Hepatocyte (in vitro differentiated cells): ENCODE data around the gene FMOD. TPM values are rescaled to one million over a fixed set of nuclear protein-coding genes. Genes with fewer than 3 reads are reported as not detected.

Experiments
- DNase-seq: peaks from one replicate; pipeline ENCODE4 v3.0.0-alpha.2; 2016; ENCODE audit warnings: low spot score
- H2AFZ ChIP-seq: fragments of 200-600 bp; sonication (generic); 2 replicates; pipeline ENCODE4 v1.6.0; 2016; ENCODE audit warnings: antibody characterized with exemption, mild to moderate bottlenecking
- H3K27ac ChIP-seq: fragments of 200-600 bp; sonication (generic); 2 replicates; pipeline ENCODE4 v1.5.1; 2016; ENCODE audit warnings: mild to moderate bottlenecking
- H3K27me3 ChIP-seq: fragments of 200-600 bp; sonication (generic); 2 replicates; pipeline ENCODE4 v1.6.1; 2016
- H3K36me3 ChIP-seq: fragments of 200-600 bp; sonication (generic); replicated peaks from 2 replicates; pipeline ENCODE4 v1.5.1; 2016; ENCODE audit warnings: low read depth; ENCODE audit not compliant: insufficient read depth
- H3K4me1 ChIP-seq: fragments of 200-600 bp; sonication (generic); 2 replicates; pipeline ENCODE4 v1.5.1; 2016; ENCODE audit warnings: mild to moderate bottlenecking, moderate library complexity; ENCODE audit not compliant: insufficient read depth
- H3K4me2 ChIP-seq: fragments of 200-600 bp; sonication (generic); 2 replicates; pipeline ENCODE4 v1.6.0; 2016
- H3K4me3 ChIP-seq: fragments of 200-600 bp; sonication (generic); 2 replicates; pipeline ENCODE4 v1.5.1; 2016; ENCODE audit warnings: mild to moderate bottlenecking
- H3K79me2 ChIP-seq: fragments of 200-600 bp; sonication (generic); 2 replicates; pipeline ENCODE4 v1.6.0; 2017; ENCODE audit warnings: mild to moderate bottlenecking
- H3K9me2 ChIP-seq: fragments of 200-600 bp; sonication (generic); replicated peaks from 2 replicates; pipeline ENCODE4 v1.6.0; 2017; ENCODE audit warnings: mild to moderate bottlenecking; ENCODE audit not compliant: insufficient read depth
- H3K9me3 ChIP-seq: fragments of 200-600 bp; sonication (generic); 2 replicates; pipeline ENCODE4 v1.5.1; 2016; ENCODE audit warnings: low read depth, mild to moderate bottlenecking
- H4K20me1 ChIP-seq: fragments of 200-600 bp; sonication (generic); 2 replicates; pipeline ENCODE4 v1.6.0; 2016; ENCODE audit warnings: mild to moderate bottlenecking; ENCODE audit not compliant: insufficient read depth, poor library complexity, severe bottlenecking
- CTCF ChIP-seq: fragments of 200-600 bp; sonication (generic); IDR thresholded peaks from 2 replicates; pipeline ENCODE4 v1.5.1; 2016; ENCODE audit warnings: antibody characterized with exemption, mild to moderate bottlenecking; ENCODE audit not compliant: poor library complexity
- EZH2 ChIP-seq: fragments of 200-600 bp; sonication (generic); IDR thresholded peaks from 2 replicates; pipeline ENCODE4 v1.6.1; 2016; ENCODE audit warnings: antibody characterized with exemption, mild to moderate bottlenecking, borderline replicate concordance
- EZH2phosphoT487 ChIP-seq: fragments of 200-600 bp; sonication (generic); IDR thresholded peaks from one replicate; pipeline ENCODE4 v1.6.1; 2018; ENCODE audit warnings: antibody characterized with exemption, mild to moderate bottlenecking, low read depth, moderate library complexity; ENCODE audit not compliant: unreplicated experiment, severe bottlenecking
- WGBS: methylation state at CpG from one replicate; pipeline ENCODE4 v1.1.6; 2016; ENCODE audit warnings: low lambda C conversion rate; ENCODE audit errors: missing lambda C conversion rate; 5-methylcytosine and 5-hydroxymethylcytosine counted together
- polyA plus RNA-seq: library from polyadenylated mRNA; unstranded; fragments of >200 nt; fragmentation: Nextera tagmentation; extraction: Ambion mirVana; gene quantifications from 2 replicates; pipeline ENCODE4 v1.2.1, GENCODE V29; 2016
- total RNA-seq: library from RNA; depleted of rRNA; stranded (reverse); fragments of >200 nt; gene quantifications from 2 replicates; pipeline ENCODE4 v1.2.3, GENCODE V29; 2014

Gene FMOD
- total and polyA plus RNA-seq, 2 experiments from 2014 or later, result 118 to 161 TPM

GRCh38 chr1:203390298-203390697 lies 39.4 kb upstream of the FMOD start:
- no peaks in the 10 kb centered on the region for H3K4me1 ChIP-seq
- TF ChIP-seq EZH2 (no peak), EZH2phosphoT487 (no peak), CTCF (no peak)

GRCh38 chr1:203388683-203389082 lies 37.8 kb upstream of the FMOD start:
- no peak for TF ChIP-seq EZH2phosphoT487
- no peak for TF ChIP-seq EZH2
- no peak for TF ChIP-seq CTCF

More at GRCh38 chr1:203390298-203390697, 39.4 kb upstream of the FMOD start:
- Histone ChIP-seq H4K20me1 (no peaks in the 10 kb centered on the region), H3K27me3 (no peaks in the 10 kb centered on the region), H3K79me2 (no peaks in the 10 kb centered on the region), H3K27ac (no peak overlapping the region), H3K9me3 (no peaks in the 10 kb centered on the region), H3K4me2 (no peak overlapping the region), H3K9me2 (no peaks in the 10 kb centered on the region), H3K4me3 (no peak overlapping the region), H2AFZ (no peak overlapping the region), H3K36me3 (no peaks in the 10 kb centered on the region)
- WGBS, result 93% methylated on average over 2 of the region's 2 CpGs
- DNase-seq, result no peak

GRCh38 chr1:203382026-203382425 lies 31.1 kb upstream of the FMOD start:
- H3K27me3 ChIP-seq, result no peaks in the 10 kb centered on the region
- H3K4me1 ChIP-seq, result peaks cover 30% of the 10 kb centered on the region
- TF ChIP-seq EZH2phosphoT487, result no peak
- no peak for TF ChIP-seq EZH2
- TF ChIP-seq CTCF, result no peak
- H3K9me3 ChIP-seq, result no peaks in the 10 kb centered on the region
- H2AFZ ChIP-seq, result no peak overlapping the region
- no peak overlapping the region for H3K4me3 ChIP-seq
- H3K27ac ChIP-seq, result no peak overlapping the region
- DNase-seq, result no peak
- H3K36me3 ChIP-seq, result no peaks in the 10 kb centered on the region
- no peak overlapping the region for H3K4me2 ChIP-seq
- WGBS, result 47% methylated on average over 1 of the region's 1 CpG
- H3K9me2 ChIP-seq, result no peaks in the 10 kb centered on the region
- H4K20me1 ChIP-seq, result no peaks in the 10 kb centered on the region
- no peaks in the 10 kb centered on the region for H3K79me2 ChIP-seq

More at GRCh38 chr1:203388683-203389082, 37.8 kb upstream of the FMOD start:
- 94% methylated on average over 3 of the region's 3 CpGs for WGBS
- H3K27ac ChIP-seq, result no peak overlapping the region
- H3K4me2 ChIP-seq, result no peak overlapping the region
- H4K20me1 ChIP-seq, result no peaks in the 10 kb centered on the region
- no peaks in the 10 kb centered on the region for H3K9me2 ChIP-seq
- no peak overlapping the region for H3K4me3 ChIP-seq
- H3K9me3 ChIP-seq, result no peaks in the 10 kb centered on the region
- no peak for DNase-seq
- H3K4me1 ChIP-seq, result no peaks in the 10 kb centered on the region
- no peak overlapping the region for H2AFZ ChIP-seq
- no peaks in the 10 kb centered on the region for H3K79me2 ChIP-seq
- no peaks in the 10 kb centered on the region for H3K36me3 ChIP-seq
- H3K27me3 ChIP-seq, result no peaks in the 10 kb centered on the region
